HepG2 (cell line): Measurements from ENCODE around the gene MAN1A2. TPM values are rescaled to one million over a fixed set of nuclear protein-coding genes. Genes with fewer than 3 reads are reported as not detected.
A peak's percentile ranks its signal among the peaks of the same experiment; 100 is the strongest.

Experiments
- ATF7-NPFF ChIP-seq: sonication (generic); formaldehyde crosslinking; IDR thresholded peaks from 2 replicates; pipeline ENCODE4 v1.8.1; 2023; ENCODE audit warnings: mild to moderate bottlenecking, low read depth, missing genetic modification reagents, moderate library complexity
- CEBPG ChIP-seq: IDR thresholded peaks from 2 replicates; pipeline ENCODE4 v1.6.1; 2016
- CHD2 ChIP-seq: IDR thresholded peaks from 2 replicates; pipeline ENCODE4 v1.6.1; 2011; ENCODE audit warnings: low read depth, low read length, improper control_type of control experiment
- HDAC2 ChIP-seq: sonication (generic); formaldehyde crosslinking; IDR thresholded peaks from 2 replicates; pipeline ENCODE4 v1.4.0; 2020; ENCODE audit warnings: missing genetic modification reagents
- KLF16 ChIP-seq, 2 experiments: sonication (generic) in 1 of 2; formaldehyde crosslinking in 1 of 2; IDR thresholded peaks; 2 replicates each; pipeline versions ENCODE4 v1.6.1 to v1.8.0; 2016 to 2023; ENCODE audit warnings: missing genetic modification reagents in 2 of 2, missing compliant biosample characterization in 1 of 2
- NR1H2 ChIP-seq: sonication (generic); formaldehyde crosslinking; IDR thresholded peaks from 2 replicates; pipeline ENCODE4 v1.8.1; 2022; ENCODE audit warnings: low read depth, missing genetic modification reagents, borderline replicate concordance
- SOX13 ChIP-seq, 3 experiments: fragments of 450-650 bp in 1 of 3; sonication (generic) in 1 of 3; formaldehyde crosslinking in 1 of 3; IDR thresholded peaks in 2 of 3; conservative IDR thresholded peaks in 1 of 3; 2 replicates each; pipeline versions ENCODE4 v1.5.0 to v1.6.1; 2016 to 2020; ENCODE audit warnings: antibody characterized with exemption in 1 of 3, mild to moderate bottlenecking in 1 of 3, missing compliant biosample characterization in 1 of 3, missing genetic modification reagents in 1 of 3, moderate library complexity in 1 of 3
- TOE1 ChIP-seq: sonication (generic); formaldehyde crosslinking; IDR thresholded peaks from 2 replicates; pipeline ENCODE4 v1.4.0; 2020; ENCODE audit warnings: mild to moderate bottlenecking, missing genetic modification reagents
- ZNF234 ChIP-seq: sonication (generic); formaldehyde crosslinking; conservative IDR thresholded peaks from 2 replicates; pipeline ENCODE4 v1.5.1; 2020; ENCODE audit warnings: mild to moderate bottlenecking, missing genetic modification reagents
- ZNF484 ChIP-seq: sonication (generic); formaldehyde crosslinking; IDR thresholded peaks from 2 replicates; pipeline ENCODE4 v1.5.1; 2020; ENCODE audit warnings: mild to moderate bottlenecking, low read depth, missing genetic modification reagents, borderline replicate concordance
- ZNF737 ChIP-seq: sonication (generic); formaldehyde crosslinking; IDR thresholded peaks from 2 replicates; pipeline ENCODE4 v1.5.0; 2020; ENCODE audit warnings: missing genetic modification reagents, mild to moderate bottlenecking, borderline replicate concordance
- ZSCAN9 ChIP-seq: IDR thresholded peaks from 2 replicates; pipeline ENCODE4 v1.6.1; 2016; ENCODE audit warnings: borderline replicate concordance
- polyA plus RNA-seq, 8 experiments: library from polyadenylated mRNA; depleted of rRNA in 3 of 8; stranded (reverse) in 7 of 8; unstranded in 1 of 8; fragments of >200 nt; fragmentation: Illumina TruSeq in 4 of 8; extraction: Trizol in 4 of 8; gene quantifications; 2 replicates each; pipeline versions ENCODE4 v1.2.1 to v1.2.3, GENCODE V29; 2011 to 2016; ENCODE audit warnings: low read depth in 4 of 8, missing spikeins in 1 of 8, mixed read lengths in 1 of 8; ENCODE audit not compliant: insufficient read depth in 1 of 8
- total RNA-seq, 5 experiments: library from RNA; depleted of rRNA; stranded (reverse); fragments of >200 nt; fragmentation: Illumina TruSeq; extraction: Trizol; gene quantifications; 2 replicates each; pipeline ENCODE4 v1.2.3, GENCODE V29; 2016; ENCODE audit warnings: low read depth in 1 of 5
- TF ChIP-seq, protein P1 (sequence below): sonication (generic); formaldehyde crosslinking; IDR thresholded peaks from 2 replicates; pipeline ENCODE4 v1.5.0; 2020; ENCODE audit warnings: missing genetic modification reagents
- TF ChIP-seq, protein P2 (sequence below): sonication (generic); formaldehyde crosslinking; IDR thresholded peaks from 2 replicates; pipeline ENCODE4 v1.4.0; 2020; ENCODE audit warnings: mild to moderate bottlenecking, missing genetic modification reagents
- TF ChIP-seq, protein P3 (sequence below): sonication (generic); formaldehyde crosslinking; IDR thresholded peaks from 2 replicates; pipeline ENCODE4 v1.5.1; 2020; ENCODE audit warnings: missing genetic modification reagents, mild to moderate bottlenecking, borderline replicate concordance
- TF ChIP-seq, protein P4 (sequence below): sonication (generic); formaldehyde crosslinking; IDR thresholded peaks from 2 replicates; pipeline ENCODE4 v1.4.0; 2020; ENCODE audit warnings: low read depth, missing genetic modification reagents

MAN1A2 gene
- total and polyA plus RNA-seq, 2 of the 13 experiments (the other 11 are each of a cell fraction or from before 2014, with no cell fraction given): 8.0 to 19.9 TPM

DNA sequence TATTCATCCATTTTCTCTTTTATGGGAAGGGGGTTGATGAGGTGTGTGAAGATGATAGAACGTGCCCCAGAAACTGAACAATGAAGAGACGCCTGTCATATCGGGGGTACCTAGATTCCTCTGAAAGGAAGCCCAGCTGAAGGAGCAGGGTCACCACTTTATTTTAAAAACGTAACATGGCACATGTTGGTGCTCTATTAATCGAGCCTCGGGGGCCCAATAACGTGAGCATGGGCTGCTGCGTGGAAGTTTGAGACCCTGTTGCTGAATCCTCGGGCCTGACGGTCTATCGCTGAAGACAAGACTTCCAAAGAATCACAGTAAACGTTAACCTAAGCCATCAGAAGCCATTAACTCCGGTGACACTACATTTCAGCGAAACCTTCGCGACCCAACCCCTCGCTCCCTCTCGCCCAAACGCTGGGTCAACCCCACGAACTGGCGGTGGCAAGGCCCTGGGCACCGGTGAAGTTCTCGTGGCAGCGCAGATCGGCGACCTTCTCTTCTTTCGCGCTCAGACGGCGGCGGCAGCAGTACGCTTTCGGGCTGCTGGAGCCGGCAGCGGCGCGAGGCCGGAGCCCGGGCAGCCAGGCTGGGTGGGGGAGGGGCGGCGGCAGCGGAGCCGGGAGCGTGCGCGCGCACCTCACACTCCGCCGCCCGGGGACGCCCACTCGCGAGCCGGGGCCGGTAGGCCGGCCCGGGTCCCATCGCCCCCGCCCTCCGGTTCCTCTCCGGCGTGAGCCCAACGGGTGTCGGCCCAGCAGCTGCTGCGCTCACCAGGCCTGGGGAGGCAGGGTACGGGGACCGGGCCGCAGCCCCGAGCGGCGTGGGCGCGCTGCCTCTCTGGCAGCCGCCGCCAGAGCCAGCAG lies 838 bp upstream of the MAN1A2 start (continued):
- TF ChIP-seq TOE1 (CRISPR knock-in tag): no peak
- TF ChIP-seq CEBPG: no peak
- TF ChIP-seq, protein P1, sequence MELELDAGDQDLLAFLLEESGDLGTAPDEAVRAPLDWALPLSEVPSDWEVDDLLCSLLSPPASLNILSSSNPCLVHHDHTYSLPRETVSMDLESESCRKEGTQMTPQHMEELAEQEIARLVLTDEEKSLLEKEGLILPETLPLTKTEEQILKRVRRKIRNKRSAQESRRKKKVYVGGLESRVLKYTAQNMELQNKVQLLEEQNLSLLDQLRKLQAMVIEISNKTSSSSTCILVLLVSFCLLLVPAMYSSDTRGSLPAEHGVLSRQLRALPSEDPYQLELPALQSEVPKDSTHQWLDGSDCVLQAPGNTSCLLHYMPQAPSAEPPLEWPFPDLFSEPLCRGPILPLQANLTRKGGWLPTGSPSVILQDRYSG: no peak
- TF ChIP-seq ATF7-NPFF: no peak; the same call in 1 of the 2 replicates
- TF ChIP-seq ZNF484 (CRISPR knock-in tag): no peak
- TF ChIP-seq SOX13 (IDR thresholded peaks at IDR 0.05): no peak
- peak in 1 of 2 experiments; percentile 11; a peak in 1 of 4 replicates for TF ChIP-seq SOX13 (CRISPR knock-in tag; conservative IDR thresholded peaks at IDR 0.05 in 1 of 2, IDR thresholded peaks at IDR 0.05 in 1 of 2)
- TF ChIP-seq ZSCAN9 (CRISPR knock-in tag): no peak
- TF ChIP-seq HDAC2 (CRISPR knock-in tag): no peak; the same call in 1 of the 2 replicates
- no peak for TF ChIP-seq NR1H2
- TF ChIP-seq CHD2: peak; percentile 60; the same call in 1 of the 2 replicates
- no peak for TF ChIP-seq ZNF737 (CRISPR knock-in tag)
- TF ChIP-seq, protein P2, sequence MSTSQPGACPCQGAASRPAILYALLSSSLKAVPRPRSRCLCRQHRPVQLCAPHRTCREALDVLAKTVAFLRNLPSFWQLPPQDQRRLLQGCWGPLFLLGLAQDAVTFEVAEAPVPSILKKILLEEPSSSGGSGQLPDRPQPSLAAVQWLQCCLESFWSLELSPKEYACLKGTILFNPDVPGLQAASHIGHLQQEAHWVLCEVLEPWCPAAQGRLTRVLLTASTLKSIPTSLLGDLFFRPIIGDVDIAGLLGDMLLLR: peak; percentile 56; the same call in 1 of the 2 replicates
- TF ChIP-seq, protein P3, sequence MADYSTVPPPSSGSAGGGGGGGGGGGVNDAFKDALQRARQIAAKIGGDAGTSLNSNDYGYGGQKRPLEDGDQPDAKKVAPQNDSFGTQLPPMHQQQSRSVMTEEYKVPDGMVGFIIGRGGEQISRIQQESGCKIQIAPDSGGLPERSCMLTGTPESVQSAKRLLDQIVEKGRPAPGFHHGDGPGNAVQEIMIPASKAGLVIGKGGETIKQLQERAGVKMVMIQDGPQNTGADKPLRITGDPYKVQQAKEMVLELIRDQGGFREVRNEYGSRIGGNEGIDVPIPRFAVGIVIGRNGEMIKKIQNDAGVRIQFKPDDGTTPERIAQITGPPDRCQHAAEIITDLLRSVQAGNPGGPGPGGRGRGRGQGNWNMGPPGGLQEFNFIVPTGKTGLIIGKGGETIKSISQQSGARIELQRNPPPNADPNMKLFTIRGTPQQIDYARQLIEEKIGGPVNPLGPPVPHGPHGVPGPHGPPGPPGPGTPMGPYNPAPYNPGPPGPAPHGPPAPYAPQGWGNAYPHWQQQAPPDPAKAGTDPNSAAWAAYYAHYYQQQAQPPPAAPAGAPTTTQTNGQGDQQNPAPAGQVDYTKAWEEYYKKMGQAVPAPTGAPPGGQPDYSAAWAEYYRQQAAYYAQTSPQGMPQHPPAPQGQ (CRISPR knock-in tag): no peak
- no peak; the same call in 1 of the 2 replicates for TF ChIP-seq ZNF234 (CRISPR knock-in tag)
- TF ChIP-seq KLF16 (CRISPR knock-in tag; IDR thresholded peaks at IDR 0.05): no peak
- TF ChIP-seq, protein P4, sequence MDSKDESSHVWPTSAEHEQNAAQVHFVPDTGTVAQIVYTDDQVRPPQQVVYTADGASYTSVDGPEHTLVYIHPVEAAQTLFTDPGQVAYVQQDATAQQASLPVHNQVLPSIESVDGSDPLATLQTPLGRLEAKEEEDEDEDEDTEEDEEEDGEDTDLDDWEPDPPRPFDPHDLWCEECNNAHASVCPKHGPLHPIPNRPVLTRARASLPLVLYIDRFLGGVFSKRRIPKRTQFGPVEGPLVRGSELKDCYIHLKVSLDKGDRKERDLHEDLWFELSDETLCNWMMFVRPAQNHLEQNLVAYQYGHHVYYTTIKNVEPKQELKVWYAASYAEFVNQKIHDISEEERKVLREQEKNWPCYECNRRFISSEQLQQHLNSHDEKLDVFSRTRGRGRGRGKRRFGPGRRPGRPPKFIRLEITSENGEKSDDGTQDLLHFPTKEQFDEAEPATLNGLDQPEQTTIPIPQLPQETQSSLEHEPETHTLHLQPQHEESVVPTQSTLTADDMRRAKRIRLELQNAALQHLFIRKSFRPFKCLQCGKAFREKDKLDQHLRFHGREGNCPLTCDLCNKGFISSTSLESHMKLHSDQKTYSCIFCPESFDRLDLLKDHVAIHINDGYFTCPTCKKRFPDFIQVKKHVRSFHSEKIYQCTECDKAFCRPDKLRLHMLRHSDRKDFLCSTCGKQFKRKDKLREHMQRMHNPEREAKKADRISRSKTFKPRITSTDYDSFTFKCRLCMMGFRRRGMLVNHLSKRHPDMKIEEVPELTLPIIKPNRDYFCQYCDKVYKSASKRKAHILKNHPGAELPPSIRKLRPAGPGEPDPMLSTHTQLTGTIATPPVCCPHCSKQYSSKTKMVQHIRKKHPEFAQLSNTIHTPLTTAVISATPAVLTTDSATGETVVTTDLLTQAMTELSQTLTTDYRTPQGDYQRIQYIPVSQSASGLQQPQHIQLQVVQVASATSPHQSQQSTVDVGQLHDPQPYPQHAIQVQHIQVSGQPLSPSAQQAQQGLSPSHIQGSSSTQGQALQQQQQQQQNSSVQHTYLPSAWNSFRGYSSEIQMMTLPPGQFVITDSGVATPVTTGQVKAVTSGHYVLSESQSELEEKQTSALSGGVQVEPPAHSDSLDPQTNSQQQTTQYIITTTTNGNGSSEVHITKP: no peak
